Measurements from ENCODE around the gene IRF6. TPM values are rescaled to one million over a fixed set of nuclear protein-coding genes. Genes with fewer than 3 reads are reported as not detected.

Gene IRF6
- total and polyA plus RNA-seq, 2 experiments from 2014 or later: 1.9 to 2.6 TPM

DNA sequence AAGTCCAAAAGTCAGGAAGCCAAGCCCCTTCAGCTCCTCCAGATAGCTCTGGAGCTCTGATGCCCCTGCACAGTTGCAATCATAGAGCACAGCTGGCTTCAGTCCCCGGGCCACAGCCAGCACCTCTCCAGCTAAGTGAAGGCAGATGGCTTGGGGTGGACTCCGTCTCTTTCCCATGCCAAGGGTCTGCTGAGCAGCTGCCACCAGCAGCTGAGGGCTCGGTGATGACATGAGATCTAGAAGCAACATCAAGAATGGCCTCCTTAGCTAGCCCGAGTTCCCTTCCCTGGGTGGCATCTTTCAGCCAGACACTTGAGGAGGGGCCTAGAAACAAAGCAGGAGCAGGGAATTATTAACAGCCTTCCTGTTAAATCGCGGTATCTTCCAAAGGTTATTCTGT is 22.6 kb downstream of the IRF6 start:
- TF ChIP-seq, protein P1, sequence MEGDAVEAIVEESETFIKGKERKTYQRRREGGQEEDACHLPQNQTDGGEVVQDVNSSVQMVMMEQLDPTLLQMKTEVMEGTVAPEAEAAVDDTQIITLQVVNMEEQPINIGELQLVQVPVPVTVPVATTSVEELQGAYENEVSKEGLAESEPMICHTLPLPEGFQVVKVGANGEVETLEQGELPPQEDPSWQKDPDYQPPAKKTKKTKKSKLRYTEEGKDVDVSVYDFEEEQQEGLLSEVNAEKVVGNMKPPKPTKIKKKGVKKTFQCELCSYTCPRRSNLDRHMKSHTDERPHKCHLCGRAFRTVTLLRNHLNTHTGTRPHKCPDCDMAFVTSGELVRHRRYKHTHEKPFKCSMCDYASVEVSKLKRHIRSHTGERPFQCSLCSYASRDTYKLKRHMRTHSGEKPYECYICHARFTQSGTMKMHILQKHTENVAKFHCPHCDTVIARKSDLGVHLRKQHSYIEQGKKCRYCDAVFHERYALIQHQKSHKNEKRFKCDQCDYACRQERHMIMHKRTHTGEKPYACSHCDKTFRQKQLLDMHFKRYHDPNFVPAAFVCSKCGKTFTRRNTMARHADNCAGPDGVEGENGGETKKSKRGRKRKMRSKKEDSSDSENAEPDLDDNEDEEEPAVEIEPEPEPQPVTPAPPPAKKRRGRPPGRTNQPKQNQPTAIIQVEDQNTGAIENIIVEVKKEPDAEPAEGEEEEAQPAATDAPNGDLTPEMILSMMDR (IDR thresholded peaks at IDR 0.05; ENCODE audit: low read depth, low read length): no peak
- no peak for DNase-seq (ENCODE audit: low read depth in 1 of 2, low spot score in 1 of 2)
- H3K9me3 ChIP-seq (ENCODE audit: low read depth): no peaks in the 10 kb centered on the region
- peak overlapping the region; percentile 54 for H3K4me3 ChIP-seq
- H3K4me1 ChIP-seq (ENCODE audit: low read depth): peaks cover 12% of the 10 kb centered on the region
- peaks cover 29% of the 10 kb centered on the region for H3K27me3 ChIP-seq
- no peak overlapping the region for H3K27ac ChIP-seq
- H3K36me3 ChIP-seq: no peaks in the 10 kb centered on the region

DNA sequence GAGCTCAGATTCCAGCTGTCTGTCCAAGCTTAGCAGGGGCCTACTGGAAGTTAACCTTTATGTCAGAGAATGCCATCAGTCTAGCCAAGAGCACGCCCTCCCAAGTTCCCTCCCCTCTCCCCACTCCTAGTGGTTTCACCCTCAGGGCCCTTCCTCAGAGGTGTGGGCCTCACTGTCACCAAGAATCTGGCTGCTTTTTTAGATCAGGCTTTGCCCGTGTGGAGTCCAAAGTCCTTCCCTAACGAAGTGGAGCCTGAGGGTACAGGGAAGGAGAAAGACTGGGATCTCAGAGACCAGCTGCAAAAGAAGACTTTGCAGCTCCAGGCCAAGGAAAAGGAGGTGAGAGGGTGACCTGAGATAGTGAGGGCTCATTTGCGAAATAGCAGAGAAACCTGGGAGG is 25.7 kb downstream of the IRF6 start:
- no peak for DNase-seq (ENCODE audit: low read depth in 1 of 2, low spot score in 1 of 2)

DNA sequence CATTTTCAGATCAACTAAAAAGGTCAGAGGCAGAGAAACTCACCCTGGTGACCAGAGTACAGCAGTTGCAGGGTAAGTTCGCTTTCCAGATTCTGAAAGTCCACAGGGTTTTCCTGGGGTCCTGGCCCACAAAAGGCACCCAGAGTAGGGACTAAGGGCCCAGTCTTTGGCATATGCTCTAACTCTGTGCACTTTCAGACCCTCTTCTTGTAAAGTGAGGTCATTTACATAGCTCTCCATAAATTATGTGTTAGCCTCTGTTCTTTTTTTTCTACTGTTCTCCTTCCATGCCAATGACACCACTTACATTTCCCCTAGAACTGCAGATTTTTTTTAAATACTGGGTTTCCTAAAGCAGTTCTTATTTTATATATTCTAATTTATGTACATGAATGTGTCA is 27.8 kb downstream of the IRF6 start:
- H3K4me3 ChIP-seq: no peak overlapping the region
- no peak for DNase-seq (ENCODE audit: low read depth in 1 of 2, low spot score in 1 of 2)
- H3K27me3 ChIP-seq: no peaks in the 10 kb centered on the region

More for the DNA sequence above, 25.7 kb downstream of the IRF6 start:
- H3K36me3 ChIP-seq: no peaks in the 10 kb centered on the region
- TF ChIP-seq, protein P1 (IDR thresholded peaks at IDR 0.05; ENCODE audit: low read depth, low read length): no peak
- no peaks in the 10 kb centered on the region for H3K27me3 ChIP-seq
- H3K4me3 ChIP-seq: no peak overlapping the region
- no peaks in the 10 kb centered on the region for H3K9me3 ChIP-seq (ENCODE audit: low read depth)
- peaks cover 12% of the 10 kb centered on the region for H3K4me1 ChIP-seq (ENCODE audit: low read depth)
- no peak overlapping the region for H3K27ac ChIP-seq

DNA sequence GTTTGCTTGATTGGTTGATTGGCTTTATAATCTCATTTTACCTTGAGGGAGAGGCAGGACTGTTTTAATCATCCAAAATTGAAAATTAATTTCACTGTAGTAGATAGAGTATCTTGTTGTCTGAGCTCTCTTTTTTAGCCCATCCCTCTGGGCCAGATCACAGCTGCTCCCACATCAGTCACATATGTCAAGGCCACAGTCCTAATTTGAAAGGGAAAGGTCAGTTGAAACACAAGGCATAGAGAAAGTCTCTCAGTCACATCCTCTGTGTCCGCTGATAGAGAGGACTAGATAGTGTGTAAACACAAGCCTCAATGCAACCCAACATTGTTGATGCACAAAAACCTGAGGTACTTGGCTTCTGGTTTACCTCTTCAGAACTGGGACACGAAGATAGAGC is 28.4 kb downstream of the IRF6 start:
- DNase-seq (ENCODE audit: low read depth in 1 of 2, low spot score in 1 of 2): no peak
- Histone ChIP-seq H3K9me3 (ENCODE audit: low read depth) (no peaks in the 10 kb centered on the region), H3K4me3 (no peak overlapping the region), H3K27ac (no peak overlapping the region), H3K4me1 (ENCODE audit: low read depth) (no peaks in the 10 kb centered on the region), H3K27me3 (no peaks in the 10 kb centered on the region), H3K36me3 (no peaks in the 10 kb centered on the region)
- TF ChIP-seq, protein P1 (IDR thresholded peaks at IDR 0.05; ENCODE audit: low read depth, low read length): no peak

More for the DNA sequence above, 27.8 kb downstream of the IRF6 start:
- Histone ChIP-seq H3K36me3 (no peaks in the 10 kb centered on the region), H3K9me3 (ENCODE audit: low read depth) (no peaks in the 10 kb centered on the region), H3K27ac (no peak overlapping the region), H3K4me1 (ENCODE audit: low read depth) (peaks cover 1% of the 10 kb centered on the region)
- TF ChIP-seq, protein P1 (IDR thresholded peaks at IDR 0.05; ENCODE audit: low read depth, low read length): no peak

DNA sequence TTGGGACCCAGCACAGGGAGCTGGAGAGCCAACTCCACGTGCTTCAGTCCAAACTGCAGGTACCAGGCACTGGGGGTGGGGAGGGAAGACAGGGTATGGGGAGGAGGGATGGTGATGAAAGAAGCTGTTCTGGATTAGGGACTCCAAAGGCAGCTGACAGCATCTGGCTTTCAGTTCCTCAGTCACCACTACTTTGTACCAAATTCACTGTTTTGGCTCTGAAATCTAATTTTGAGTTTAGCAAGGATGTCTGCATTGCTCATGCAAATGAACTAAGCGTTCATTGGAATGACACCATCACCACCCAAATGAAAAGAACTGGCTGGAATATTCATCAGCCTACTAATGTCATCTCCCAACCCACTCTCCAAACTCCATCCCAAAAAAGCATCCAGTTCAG is 30.3 kb downstream of the IRF6 start:
- H3K36me3 ChIP-seq: no peaks in the 10 kb centered on the region
- no peaks in the 10 kb centered on the region for H3K9me3 ChIP-seq (ENCODE audit: low read depth)
- H3K27me3 ChIP-seq: no peaks in the 10 kb centered on the region
- no peaks in the 10 kb centered on the region for H3K4me1 ChIP-seq (ENCODE audit: low read depth)
- H3K27ac ChIP-seq: no peak overlapping the region
- TF ChIP-seq, protein P1 (IDR thresholded peaks at IDR 0.05; ENCODE audit: low read depth, low read length): no peak
- H3K4me3 ChIP-seq: no peak overlapping the region
- DNase-seq (ENCODE audit: low read depth in 1 of 2, low spot score in 1 of 2): no peak

DNA sequence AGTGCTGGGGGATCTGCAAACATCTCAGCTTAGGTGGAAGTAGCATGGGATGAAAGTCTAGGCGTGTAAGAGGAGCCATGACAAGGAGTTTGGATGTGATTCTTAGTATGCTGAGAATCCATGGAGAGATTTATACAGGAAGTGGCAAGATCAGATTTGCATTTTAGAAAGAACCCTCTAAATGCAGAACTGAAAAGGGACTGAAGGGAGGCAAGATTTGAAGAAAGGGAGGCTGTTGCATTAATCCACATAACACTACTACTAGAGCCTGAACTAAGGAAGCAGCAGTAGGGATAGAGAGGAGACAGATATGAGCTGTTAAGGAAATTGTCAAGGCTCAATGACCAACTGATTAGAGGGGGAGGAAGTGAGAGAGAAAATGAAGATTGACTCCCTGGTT is 31.4 kb downstream of the IRF6 start:
- H3K36me3 ChIP-seq: no peaks in the 10 kb centered on the region
- H3K27ac ChIP-seq: no peak overlapping the region
- H3K9me3 ChIP-seq (ENCODE audit: low read depth): no peaks in the 10 kb centered on the region
- no peak for DNase-seq (ENCODE audit: low read depth in 1 of 2, low spot score in 1 of 2)
- peaks cover 4% of the 10 kb centered on the region for H3K4me1 ChIP-seq (ENCODE audit: low read depth)
- H3K27me3 ChIP-seq: no peaks in the 10 kb centered on the region
- TF ChIP-seq, protein P1 (IDR thresholded peaks at IDR 0.05; ENCODE audit: low read depth, low read length): no peak
- H3K4me3 ChIP-seq: no peak overlapping the region
